RWPE2 (cell line): ENCODE data around the gene CALR3.
A peak's percentile ranks its signal among the peaks of the same experiment; 100 is the strongest.

ENCODE experiments used
- ATAC-seq: fragments of 200-7000 bp; cut with Tn5 transposase; 3 replicates; pipeline ENCODE4 v1.9.1; 2021; ENCODE audit warnings: low read depth
- DNase-seq: peaks from one replicate; pipeline ENCODE4 v3.0.0-alpha.2; 2020; ENCODE audit warnings: low spot score
- H3K27ac ChIP-seq: fragments of 450-650 bp; 2 replicates; pipeline ENCODE4 v1.5.1; 2017; ENCODE audit warnings: mild to moderate bottlenecking; ENCODE audit not compliant: poor library complexity, severe bottlenecking
- H3K27me3 ChIP-seq: fragments of 250-450 bp; sonication (Bioruptor Pico); 2 replicates; pipeline ENCODE4 v1.5.1; 2021; ENCODE audit warnings: mild to moderate bottlenecking, moderate library complexity; ENCODE audit not compliant: insufficient read depth, poor library complexity, severe bottlenecking
- H3K36me3 ChIP-seq: fragments of 250-450 bp; sonication (Bioruptor Pico); 2 replicates; pipeline ENCODE4 v1.5.1; 2020; ENCODE audit warnings: low read depth, mild to moderate bottlenecking, moderate library complexity
- H3K4me1 ChIP-seq: fragments of 250-450 bp; sonication (Bioruptor Pico); 2 replicates; pipeline ENCODE4 v1.5.1; 2021; ENCODE audit warnings: mild to moderate bottlenecking, moderate library complexity; ENCODE audit not compliant: insufficient read depth, poor library complexity, severe bottlenecking
- H3K4me3 ChIP-seq: fragments of 250-450 bp; sonication (Bioruptor Pico); 2 replicates; pipeline ENCODE4 v1.5.1; 2021; ENCODE audit warnings: mild to moderate bottlenecking, moderate library complexity; ENCODE audit not compliant: severe bottlenecking
- H3K9me3 ChIP-seq: fragments of 250-450 bp; sonication (Bioruptor Pico); 2 replicates; pipeline ENCODE4 v1.5.1; 2021; ENCODE audit warnings: mild to moderate bottlenecking, moderate library complexity; ENCODE audit not compliant: severe bottlenecking
- CTCF ChIP-seq: fragments of 450-650 bp; IDR thresholded peaks from one replicate; pipeline ENCODE4 v1.5.1; 2017; ENCODE audit warnings: mild to moderate bottlenecking, moderate library complexity; ENCODE audit not compliant: poor library complexity, severe bottlenecking

Gene CALR3

GRCh38 chr19:16535381-16535780, 39.4 kb upstream of the CALR3 start:
- TF ChIP-seq CTCF = no peak
- H3K36me3 ChIP-seq = peaks cover 75% of the 10 kb centered on the region
- no peak for ATAC-seq

GRCh38 chr19:16532440-16533234, 36.7 kb upstream of the CALR3 start:
- Histone ChIP-seq H3K27ac (no peak overlapping the region), H3K36me3 (peaks cover 75% of the 10 kb centered on the region), H3K4me3 (no peak overlapping the region), H3K4me1 (no peaks in the 10 kb centered on the region), H3K9me3 (no peaks in the 10 kb centered on the region), H3K27me3 (no peaks in the 10 kb centered on the region)
- ATAC-seq (no peak), DNase-seq (peak; percentile 65)
- TF ChIP-seq CTCF = no peak

More at GRCh38 chr19:16535381-16535780, 39.4 kb upstream of the CALR3 start:
- H3K4me3 ChIP-seq = no peak overlapping the region
- H3K9me3 ChIP-seq = no peaks in the 10 kb centered on the region
- H3K4me1 ChIP-seq = no peaks in the 10 kb centered on the region
- no peaks in the 10 kb centered on the region for H3K27me3 ChIP-seq
- no peak for DNase-seq
- H3K27ac ChIP-seq = no peak overlapping the region

GRCh38 chr19:16531380-16531669, 35.4 kb upstream of the CALR3 start:
- peaks cover 79% of the 10 kb centered on the region for H3K36me3 ChIP-seq
- no peak overlapping the region for H3K27ac ChIP-seq
- TF ChIP-seq CTCF = no peak
- DNase-seq (no peak), ATAC-seq (no peak)
- no peak overlapping the region for H3K4me3 ChIP-seq
- H3K27me3 ChIP-seq = no peaks in the 10 kb centered on the region
- no peaks in the 10 kb centered on the region for H3K4me1 ChIP-seq
- no peaks in the 10 kb centered on the region for H3K9me3 ChIP-seq

- Histone ChIP-seq H3K27ac (no peak overlapping the region), H3K27me3 (no peaks in the 10 kb centered on the region), H3K4me3 (no peak overlapping the region), H3K9me3 (no peaks in the 10 kb centered on the region), H3K36me3 (peaks cover 79% of the 10 kb centered on the region), H3K4me1 (no peaks in the 10 kb centered on the region)
- peak; percentile 56 for DNase-seq
- ATAC-seq = no peak
- TF ChIP-seq CTCF = no peak
These were observed 34.8 kb upstream of the CALR3 start for GRCh38 chr19:16530540-16531379.
